Measurements from ENCODE around the gene TREML2.
"Not testable (repeated sequence)": the region's sequence is repeated elsewhere in the genome, so short reads cannot be mapped to it uniquely, and the experiment has no call there.

TREML2 gene

GRCh38 chr6:41200901-41201763, at the start of gene TREML2:
TSS of gene TREML2 (minus strand) at chr6:41201149. CDS start at chr6:41201008, 141 bp downstream.
- no peak for DNase-seq

GRCh38 chr6:41247882-41248705, 47.1 kb upstream of the TREML2 start:
- DNase-seq: no peak

GRCh38 chr6:41247288-41247865, 46.4 kb upstream of the TREML2 start:
- DNase-seq: no peak

- DNase-seq: not testable (repeated sequence)
Measured at GRCh38 chr6:41246529-41246928, 45.6 kb upstream of the TREML2 start.

- no peak for DNase-seq
Measured at GRCh38 chr6:41239467-41240159, 38.7 kb upstream of the TREML2 start.

- no peak for DNase-seq
Measured at GRCh38 chr6:41237128-41237527, 36.2 kb upstream of the TREML2 start.

- no peak for DNase-seq
Measured at GRCh38 chr6:41236276-41236675, 35.3 kb upstream of the TREML2 start.

GRCh38 chr6:41232667-41233066, 31.7 kb upstream of the TREML2 start:
- no peak for DNase-seq

- DNase-seq: no peak
Measured at GRCh38 chr6:41231246-41231645, 30.3 kb upstream of the TREML2 start.

GRCh38 chr6:41229721-41230120, 28.8 kb upstream of the TREML2 start:
- no peak for DNase-seq

GRCh38 chr6:41228616-41229015, 27.7 kb upstream of the TREML2 start:
- no peak for DNase-seq

- DNase-seq: no peak
Measured at GRCh38 chr6:41228096-41228495, 27.1 kb upstream of the TREML2 start, which contains the start of gene TREML4. TSS of gene TREML4 (plus strand) at chr6:41228349. CDS start at chr6:41228428, 79 bp downstream.

GRCh38 chr6:41226752-41227151, 25.8 kb upstream of the TREML2 start:
- no peak for DNase-seq

GRCh38 chr6:41224800-41225199, 23.9 kb upstream of the TREML2 start:
- no peak for DNase-seq

- no peak for DNase-seq
Measured at GRCh38 chr6:41222513-41222912, 21.6 kb upstream of the TREML2 start.

GRCh38 chr6:41222045-41222444, 21.1 kb upstream of the TREML2 start:
- no peak for DNase-seq

GRCh38 chr6:41216616-41217015, 15.7 kb upstream of the TREML2 start:
- no peak for DNase-seq

GRCh38 chr6:41215777-41216176, 14.8 kb upstream of the TREML2 start:
- no peak for DNase-seq

- no peak for DNase-seq
Measured at GRCh38 chr6:41214559-41215238, 13.8 kb upstream of the TREML2 start.

- DNase-seq: peak; percentile 14
Measured at GRCh38 chr6:41209547-41210320, 8.8 kb upstream of the TREML2 start.

GRCh38 chr6:41208439-41209106, 7.6 kb upstream of the TREML2 start:
- DNase-seq: no peak

Measured in NCI-H2029 treated with DMSO at 0.1 percent for 48 hours (cell line).